ENCODE results near the gene MAGI1. TPM values are rescaled to one million over a fixed set of nuclear protein-coding genes. Genes with fewer than 3 reads are reported as not detected.
"Not testable (repeated sequence)": the region's sequence is repeated elsewhere in the genome, so short reads cannot be mapped to it uniquely, and the experiment has no call there.

MAGI1 gene
- total RNA-seq, 1 donor, result 0.27 TPM

DNA sequence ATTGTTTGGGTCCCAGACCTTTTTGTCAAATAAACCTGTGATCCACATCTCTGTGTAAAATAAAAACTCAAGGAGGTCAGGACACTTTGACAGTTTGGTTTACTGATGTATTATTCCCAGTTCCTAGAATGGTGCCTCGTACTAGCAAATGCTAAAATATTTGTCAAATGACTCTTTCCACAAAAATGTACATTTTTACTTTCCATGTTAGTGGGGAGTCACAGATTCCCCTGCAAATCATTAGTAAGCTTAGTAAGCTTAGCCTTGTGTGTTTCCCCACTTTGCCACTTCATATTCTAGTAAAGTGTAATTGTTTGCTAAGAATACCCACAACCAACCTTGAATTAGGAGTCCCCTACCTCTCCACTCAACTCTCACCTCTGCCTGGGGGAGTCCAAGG is 2.4 kb upstream of the MAGI1 start:
- no peak for DNase-seq (ENCODE audit: low read depth in 2 of 3, low spot score in 2 of 3)

DNA sequence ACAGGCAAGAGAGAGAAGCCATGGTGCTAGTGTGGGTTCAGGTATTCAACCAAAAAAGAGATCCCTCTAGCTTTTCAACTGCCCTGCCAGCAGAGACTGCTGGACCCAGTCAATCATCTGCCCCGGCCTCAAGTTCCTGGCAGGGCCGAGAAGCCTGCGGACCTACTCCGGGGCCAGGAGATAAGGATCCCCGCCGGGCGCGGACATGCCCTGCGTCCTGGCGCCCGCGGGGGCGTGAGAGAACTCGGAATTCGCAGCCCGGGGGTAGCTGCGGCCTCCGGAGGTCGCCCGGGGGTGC is 821 bp upstream of the MAGI1 start:
- DNase-seq (ENCODE audit: low read depth in 2 of 3, low spot score in 2 of 3), result peak in 1 of 3 donors; percentile 3

DNA sequence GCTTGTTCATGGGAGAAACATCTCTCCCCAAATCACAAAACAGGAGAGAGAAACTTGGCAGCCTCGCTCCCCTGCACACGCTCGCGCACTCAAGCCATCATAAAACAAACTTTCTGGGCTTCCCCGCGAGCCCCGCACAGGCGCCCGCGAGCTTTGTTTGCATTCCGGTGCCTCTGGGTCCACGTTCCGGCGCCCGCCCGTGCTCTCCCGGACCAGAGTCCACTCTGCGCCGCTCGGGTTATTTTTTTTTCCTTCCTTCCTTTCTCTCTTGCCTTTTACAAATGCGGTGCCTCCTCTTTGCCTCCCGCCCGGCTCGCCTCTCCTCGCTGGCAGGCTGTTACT is 363 bp downstream of the MAGI1 start:
- no peak for DNase-seq (ENCODE audit: low read depth in 2 of 3, low spot score in 2 of 3)

DNA sequence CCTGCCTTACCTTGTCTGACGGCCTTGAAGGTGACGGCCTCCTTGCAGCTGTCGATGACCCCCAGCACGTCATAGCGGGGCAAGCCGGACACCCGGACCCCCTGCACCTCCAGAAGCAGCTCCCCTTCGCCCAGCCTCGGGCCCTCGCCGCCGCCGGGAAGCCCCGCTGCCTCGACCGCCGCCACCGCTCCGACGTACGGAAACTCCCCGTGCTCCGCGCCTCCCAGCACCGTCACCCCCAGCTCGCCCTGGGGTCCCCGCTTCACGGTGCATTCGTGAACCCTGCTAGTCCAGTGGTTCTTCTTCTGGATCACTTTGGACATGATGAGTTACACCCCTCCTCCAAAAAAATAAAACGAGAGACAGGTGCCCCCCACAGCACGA is 740 bp downstream of the MAGI1 start:
- DNase-seq (ENCODE audit: low read depth in 2 of 3, low spot score in 2 of 3), result peak in 2 of 3 donors; percentile 14 to 34

DNA sequence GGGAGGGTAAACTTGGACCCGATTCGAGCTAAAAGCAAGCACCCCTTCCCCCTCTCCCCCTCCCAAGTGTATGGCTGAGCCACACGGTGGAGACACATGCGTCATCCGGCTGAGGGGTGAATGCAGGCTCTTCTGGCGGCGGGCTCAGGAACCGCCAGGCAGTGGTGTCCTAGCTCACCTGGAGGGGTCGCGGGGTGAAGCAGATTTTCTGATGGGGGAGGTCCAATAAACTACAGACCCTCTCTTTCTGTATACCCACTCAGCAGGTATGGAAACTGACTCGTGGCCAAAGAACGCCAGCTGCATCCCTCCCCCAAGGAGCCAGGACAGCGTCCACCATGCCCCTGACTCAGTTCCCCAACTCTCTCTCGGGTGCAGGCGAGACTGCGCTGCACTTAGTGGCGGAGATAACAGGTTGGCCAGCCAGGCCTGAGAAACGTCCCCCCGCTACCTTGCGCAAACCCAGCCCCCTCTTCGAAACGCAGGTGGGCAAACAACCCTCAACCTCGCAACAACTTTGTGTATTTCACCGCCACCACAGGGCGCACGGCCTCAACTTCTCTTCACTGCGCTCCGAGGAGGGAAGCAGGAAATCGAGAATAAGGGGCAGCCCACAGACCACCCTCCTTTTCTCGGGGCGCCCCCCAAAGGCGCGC is 1.3 kb downstream of the MAGI1 start:
- DNase-seq (ENCODE audit: low read depth in 2 of 3, low spot score in 2 of 3), result peak in 2 of 3 donors; percentile 18 to 34

DNA sequence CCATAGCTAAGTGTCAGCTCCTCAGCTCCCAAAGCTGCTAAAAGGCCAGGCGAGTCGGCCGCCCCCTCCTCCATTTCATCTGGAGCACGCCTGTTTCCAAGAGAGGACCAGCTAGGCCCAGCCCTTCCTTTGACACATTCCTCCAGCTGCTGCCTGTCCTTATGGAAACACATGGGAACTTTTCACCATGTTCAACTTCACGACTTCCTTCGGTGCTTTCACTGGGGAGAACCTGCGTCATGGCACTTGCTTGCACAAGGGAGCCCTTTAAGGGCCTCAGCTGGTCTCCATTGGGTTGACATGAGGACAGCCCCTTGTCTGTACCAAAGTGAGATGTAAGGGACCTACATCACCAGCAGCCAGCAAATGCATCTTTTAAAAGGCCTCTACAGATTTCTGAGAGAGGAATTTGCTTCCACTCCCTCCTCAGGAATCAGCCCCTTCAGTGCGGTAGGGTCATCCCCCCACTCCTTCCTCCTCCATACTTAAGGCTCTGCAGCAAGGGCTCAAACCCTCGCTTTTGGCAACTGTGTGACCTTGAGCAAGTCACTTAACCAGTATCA is 2.1 kb downstream of the MAGI1 start:
- DNase-seq (ENCODE audit: low read depth in 2 of 3, low spot score in 2 of 3), result no peak

DNA sequence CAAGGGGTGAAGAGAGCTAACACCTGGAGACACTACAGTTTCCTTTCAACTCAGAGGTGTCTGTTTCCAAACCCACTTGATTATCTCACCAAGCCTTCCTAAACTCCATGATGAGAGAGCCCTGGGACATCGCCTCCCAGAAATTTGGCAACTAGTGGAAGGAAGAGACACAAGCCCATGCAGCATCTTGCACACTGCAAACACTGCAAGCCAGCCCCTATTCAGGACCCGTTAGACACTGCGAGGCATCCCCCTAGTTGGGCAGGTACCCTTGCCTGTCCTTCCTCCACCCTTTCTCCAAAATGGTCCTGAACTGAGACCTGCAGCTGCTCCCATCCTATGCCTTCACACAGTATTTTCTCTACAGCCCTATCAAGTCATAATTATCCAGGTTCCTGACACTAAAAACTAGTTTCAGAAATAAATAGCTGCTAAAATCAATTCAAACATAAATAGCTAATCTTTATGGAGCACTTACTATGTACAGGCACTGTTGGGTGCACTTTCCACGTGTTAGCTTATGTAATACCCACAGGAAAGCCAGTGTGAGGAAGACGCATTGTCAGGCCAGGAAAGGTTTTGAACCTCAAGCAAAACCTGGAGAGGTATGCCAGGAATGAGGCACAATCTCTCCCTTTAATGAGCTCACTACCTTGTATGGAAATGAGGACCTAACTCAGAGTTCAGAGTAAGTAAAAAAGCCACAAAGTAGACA is 2.8 kb downstream of the MAGI1 start:
- no peak for DNase-seq (ENCODE audit: low read depth in 2 of 3, low spot score in 2 of 3)

DNA sequence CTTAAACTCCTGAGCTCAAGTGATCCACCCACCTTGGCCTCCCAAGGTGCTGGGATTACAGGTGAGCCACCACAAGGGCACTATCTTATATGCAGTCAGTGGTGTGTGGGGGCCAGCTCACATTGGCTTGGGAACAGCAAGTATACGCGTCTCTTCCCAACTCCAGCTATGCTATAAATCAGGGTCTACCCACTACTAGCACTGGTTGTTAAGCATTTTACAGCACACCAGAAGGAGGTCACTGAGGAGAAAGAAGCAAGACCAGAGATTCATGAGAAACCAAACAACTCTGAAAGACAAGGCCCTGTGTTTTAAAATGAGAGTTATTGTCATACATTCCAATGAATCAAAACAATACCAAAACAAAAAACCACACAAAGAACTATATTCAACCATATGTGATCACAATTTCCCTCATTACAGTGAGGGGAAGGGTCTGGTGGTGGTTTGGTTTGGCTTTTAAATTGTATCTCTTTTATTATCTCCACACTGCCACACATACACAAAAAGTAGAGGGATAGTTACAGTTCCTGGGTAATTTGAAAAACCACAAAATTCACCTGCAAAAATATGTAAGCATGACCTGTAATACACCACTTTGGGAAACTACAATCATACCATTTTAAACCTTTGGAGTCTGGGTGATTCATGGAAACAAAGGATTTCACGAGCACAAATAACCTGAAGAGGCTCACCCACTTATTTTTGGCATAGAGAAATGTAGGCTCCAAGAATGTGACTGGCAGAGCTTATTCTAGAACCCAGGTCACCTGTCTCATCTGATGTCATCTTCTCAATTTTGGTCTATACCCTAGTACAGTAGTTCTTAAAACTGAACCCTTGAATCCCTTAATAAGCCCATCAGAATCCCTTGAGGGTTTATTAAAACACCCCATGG is 5.2 kb downstream of the MAGI1 start:
- DNase-seq (ENCODE audit: low read depth in 2 of 3, low spot score in 2 of 3), result no peak

DNA sequence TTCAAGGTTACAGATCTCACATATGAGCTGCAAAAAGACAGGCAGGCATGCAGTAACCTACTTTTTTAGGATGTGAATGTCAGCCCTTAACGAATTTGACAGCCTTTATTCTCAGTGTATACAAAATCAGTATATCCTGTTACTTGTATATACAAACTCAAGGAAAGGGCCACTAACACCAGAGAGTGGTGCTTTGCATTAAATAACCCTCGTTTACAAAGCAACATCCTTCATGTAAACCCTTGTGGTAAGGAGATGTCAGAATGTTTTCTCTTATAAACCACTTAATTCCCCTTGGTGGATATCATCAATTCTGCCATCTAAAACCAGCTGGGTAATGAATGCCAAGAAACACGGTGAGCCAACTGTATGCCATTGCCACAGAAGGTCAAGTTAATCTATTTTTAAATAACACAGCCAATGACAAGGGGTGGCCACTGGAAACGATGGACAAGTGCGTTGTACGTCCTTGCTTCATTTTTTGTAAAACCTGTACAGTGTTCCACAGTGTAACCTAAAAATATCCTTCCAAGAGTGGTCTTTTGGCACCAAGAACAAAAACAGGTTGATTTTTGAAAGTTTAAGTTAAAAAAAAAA is 7.5 kb downstream of the MAGI1 start:
- no peak for DNase-seq (ENCODE audit: low read depth in 2 of 3, low spot score in 2 of 3)

DNA sequence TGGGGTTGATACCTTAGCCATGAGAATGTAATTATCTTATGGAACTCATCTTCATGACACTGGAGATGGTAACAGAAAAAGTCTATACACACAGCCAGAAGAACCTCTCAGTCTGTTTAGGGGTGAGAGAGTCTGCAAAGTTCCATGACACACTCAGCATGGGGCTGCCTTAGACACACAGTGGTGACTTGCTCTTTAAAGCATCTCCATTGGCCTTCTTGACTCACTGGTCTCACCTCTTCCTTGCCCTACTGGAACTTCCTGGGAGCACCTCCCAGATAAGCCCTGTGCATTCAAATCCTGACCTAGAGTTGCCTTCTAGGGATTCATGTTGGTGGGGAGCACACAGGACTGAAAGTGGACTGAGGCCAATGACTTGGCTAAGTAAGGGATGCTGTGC is 9.3 kb downstream of the MAGI1 start:
- no peak for DNase-seq (ENCODE audit: low read depth in 2 of 3, low spot score in 2 of 3)

DNA sequence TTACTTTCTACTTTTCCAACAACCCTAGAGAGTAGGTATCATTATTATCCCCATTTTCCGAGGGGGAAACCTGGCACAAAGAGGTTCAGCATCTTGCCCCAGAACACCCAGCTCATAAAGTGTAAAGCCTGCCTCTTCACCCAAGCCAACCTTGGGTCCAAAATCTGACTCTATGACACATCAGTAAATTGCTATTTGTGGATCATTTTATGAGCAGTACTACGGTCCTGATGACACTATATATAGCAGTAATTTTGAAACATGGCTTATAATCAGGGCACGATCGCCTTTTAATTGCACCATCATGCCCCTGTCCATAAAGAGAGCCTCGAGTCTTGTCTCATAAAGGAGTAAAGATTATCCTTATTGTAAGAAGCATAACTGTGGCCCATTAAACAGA is 9.7 kb downstream of the MAGI1 start:
- no peak for DNase-seq (ENCODE audit: low read depth in 2 of 3, low spot score in 2 of 3)

DNA sequence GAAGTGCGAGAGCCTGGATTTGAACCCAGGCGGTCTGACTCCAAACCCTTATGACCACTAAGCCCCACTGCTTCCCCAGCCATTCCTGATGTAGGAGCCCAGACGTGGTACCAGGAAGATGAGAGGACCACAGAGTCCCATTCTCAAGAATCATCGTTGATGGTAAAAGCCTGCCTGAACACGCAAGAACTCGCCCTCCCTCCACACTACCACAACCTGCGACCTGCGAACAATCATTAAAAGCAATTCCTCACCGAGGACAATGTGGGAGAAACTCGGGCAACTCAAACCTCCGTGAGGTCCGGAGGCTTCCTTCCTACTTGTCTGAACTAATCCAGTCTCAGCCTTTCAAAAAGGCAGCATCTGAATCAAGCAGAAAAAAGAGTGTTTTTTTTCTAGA is 10.3 kb downstream of the MAGI1 start:
- DNase-seq (ENCODE audit: low read depth in 2 of 3, low spot score in 2 of 3), result no peak

DNA sequence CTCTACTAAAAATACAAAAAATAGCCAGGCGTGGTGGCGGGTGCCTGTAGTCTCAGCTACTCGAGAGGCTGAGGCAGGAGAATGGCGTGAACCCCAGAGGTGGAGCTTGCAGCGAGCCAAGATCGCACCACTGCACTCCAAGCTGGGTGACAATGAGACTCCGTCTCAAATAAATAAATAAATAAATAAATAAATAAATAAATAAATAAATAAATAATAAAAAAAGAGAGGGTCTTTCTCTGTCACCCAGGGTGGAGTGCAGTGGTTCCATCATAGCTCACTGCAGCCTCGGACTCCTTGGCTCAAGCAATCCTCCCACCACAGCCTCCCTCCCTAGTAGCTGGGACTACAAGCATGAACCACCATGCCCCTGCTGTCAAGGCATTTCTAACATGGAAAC is 11.6 kb downstream of the MAGI1 start:
- DNase-seq (ENCODE audit: low read depth in 2 of 3, low spot score in 2 of 3), result not testable (repeated sequence)

DNA sequence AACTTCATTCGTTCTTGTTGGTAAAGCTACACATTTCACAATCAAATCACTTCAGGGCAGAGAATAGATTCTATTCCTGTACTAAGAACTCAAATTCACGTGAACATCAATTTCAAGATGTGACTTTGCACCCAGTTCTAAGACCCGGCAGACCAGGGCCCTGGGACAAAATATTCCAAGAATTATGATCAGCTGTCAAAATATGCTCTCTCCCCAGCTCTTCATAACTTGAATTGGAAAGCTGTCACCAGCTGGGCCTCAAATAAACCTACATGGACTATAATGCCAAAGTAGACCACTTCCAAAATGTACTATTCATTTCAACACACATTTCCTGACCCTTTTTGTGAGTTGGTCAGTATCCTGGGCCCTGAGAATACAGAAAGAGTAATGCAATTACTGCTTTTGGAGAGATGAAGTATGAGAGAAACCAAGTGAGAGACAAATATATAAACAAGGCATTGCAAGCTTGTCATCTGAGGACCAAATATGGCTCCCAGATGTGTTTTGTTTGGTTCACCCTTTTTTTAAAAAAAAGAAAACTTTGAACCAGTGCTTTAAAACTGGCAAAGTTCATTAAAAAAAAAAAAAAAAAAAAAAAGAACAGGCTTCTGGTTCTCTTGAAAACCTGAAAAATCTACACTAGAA is 14.9 kb downstream of the MAGI1 start:
- DNase-seq (ENCODE audit: low read depth in 2 of 3, low spot score in 2 of 3), result no peak

DNA sequence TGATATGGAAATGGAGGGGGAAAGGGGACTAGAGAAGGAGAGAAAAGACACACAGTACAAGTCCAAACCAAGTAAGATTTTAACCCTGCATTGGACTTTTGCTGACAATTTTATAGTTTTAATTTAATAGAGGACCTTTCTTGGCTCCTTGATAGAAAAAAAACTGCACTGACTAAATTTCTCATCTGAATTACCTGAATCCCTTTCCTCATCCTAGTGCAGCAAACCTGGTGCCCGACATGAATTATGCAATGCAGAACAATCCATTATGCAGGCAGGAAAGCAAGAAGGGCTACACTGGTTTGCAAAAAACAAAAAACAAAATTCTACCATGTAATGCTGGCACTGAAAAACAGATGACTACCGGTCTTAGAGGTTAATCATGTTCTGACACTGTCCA is 15.5 kb downstream of the MAGI1 start:
- DNase-seq (ENCODE audit: low read depth in 2 of 3, low spot score in 2 of 3), result no peak

DNA sequence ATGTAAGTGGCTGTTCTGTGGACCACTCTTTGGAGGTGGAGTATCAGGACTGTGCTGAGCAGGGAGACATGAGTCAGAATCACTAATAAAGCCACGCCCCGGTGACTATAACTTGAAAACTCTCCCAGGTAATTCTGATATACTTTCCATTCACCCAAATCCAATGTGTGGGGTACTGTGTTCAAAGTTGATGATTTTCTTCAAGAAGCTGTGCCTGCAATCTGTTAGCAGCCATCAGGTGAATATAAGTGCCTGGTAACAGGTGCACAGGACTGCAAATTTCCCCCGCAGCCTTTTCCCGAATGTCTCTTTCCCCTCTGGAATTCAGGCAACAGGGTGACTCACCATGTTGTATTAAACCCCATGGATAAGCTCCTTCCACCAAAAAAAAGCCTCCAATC is 17.0 kb downstream of the MAGI1 start:
- DNase-seq (ENCODE audit: low read depth in 2 of 3, low spot score in 2 of 3), result no peak

DNA sequence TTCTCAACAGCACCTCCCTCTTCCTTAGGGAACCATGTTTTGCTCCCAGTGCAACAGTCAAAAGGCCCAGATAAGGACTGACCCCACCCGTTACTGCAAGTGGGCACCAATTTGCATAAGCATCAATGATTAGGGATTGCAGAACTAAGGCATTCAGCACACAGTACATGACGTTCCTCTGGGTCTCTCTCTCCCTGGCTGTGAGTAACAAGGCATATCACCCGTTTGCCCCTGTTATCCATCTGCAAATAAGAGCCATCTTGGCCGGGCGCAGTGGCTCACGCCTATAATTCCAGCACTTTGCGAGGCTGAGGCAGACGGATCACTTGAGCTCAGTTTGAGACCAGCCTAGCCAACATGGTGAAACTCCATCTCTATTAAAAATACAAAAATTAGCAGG is 18.8 kb downstream of the MAGI1 start:
- no peak for DNase-seq (ENCODE audit: low read depth in 2 of 3, low spot score in 2 of 3)

DNA sequence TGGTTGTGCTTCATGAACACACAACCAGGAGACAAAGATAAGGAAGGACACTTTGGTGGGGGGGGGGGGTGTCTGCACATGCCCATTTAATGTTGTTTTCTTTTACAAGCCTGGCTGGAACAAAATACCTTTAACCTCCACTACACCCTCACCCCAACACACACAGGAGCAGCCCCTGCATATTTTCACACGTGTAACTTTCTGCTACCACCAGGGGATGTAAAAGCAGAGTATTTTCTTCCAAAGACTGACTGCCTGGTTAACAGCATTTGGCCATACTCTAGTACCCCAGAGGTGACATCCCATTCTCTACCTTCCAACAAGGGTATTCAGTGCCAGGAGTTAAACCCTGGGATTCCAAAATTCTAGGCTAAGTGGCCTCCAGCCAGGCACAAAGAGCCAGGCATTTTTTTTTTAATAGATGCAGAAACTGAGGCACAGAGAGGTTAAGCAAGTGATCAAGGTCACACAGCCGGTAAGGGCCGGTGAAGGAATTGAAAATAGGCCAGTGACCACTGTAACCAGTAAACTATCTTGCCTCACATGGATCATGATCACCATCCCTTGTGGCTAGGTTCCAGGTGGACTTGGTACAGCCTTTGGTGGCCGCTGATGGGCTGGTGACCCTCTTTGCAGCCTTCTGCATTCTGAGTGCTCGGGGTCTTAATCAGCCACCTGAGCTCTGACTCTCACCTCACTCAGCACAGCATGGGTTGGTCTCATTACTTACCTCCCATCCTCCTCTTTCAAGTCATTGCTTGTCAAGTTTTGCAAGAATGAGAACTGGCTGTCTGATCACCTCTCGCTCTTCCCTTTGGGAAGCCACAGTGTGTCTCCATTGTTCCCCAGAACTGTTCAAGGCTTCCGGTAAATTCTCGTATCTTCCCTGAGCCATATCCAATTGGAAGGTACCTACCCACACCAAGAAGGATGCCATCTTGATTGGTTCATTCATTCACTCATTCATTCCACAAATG is 20.4 kb downstream of the MAGI1 start:
- no peak for DNase-seq (ENCODE audit: low read depth in 2 of 3, low spot score in 2 of 3)

DNA sequence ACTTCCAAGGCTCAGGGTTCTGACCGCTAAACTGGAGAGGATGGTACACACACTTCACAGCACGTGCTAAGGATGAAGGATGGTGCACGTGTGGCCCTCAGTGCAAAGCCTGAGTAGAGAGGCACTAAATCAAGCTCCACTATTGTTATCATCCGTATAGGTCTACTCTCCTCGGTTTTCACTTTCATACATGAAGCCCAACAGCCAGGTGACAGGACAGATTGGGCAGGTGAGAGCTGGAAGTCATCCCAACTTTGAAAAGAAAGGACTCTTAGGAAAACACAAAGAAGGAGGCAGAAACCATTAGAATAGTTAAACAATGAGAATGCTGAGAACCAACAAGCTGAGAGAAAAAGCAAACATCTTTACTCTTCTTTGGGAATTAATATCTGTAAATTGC is 21.1 kb downstream of the MAGI1 start:
- DNase-seq (ENCODE audit: low read depth in 2 of 3, low spot score in 2 of 3), result no peak

DNA sequence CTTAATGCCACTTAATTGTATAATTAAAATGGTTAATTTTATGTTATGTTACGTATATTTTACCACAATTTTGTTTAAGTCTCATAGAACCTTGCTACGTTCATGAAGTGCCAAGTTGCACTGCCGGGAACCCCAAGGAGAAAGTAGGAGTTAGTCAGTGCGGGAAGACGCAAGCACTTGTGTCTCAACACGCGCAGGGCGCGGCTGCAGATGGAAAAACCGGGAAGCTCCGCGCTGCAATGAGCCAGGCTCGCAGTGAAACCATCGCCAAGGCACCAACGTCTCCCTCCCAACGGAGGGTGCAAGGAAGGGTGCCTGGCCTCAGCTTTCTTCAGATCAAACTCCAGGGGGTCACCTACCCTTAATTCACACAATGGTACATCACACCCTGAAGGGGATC is 21.6 kb downstream of the MAGI1 start:
- DNase-seq (ENCODE audit: low read depth in 2 of 3, low spot score in 2 of 3), result no peak

Measured in hematopoietic multipotent progenitor cell (in vitro differentiated cells).